Sigmoid colon (tissue), 4 donors: ENCODE measurements around the gene TCF20.

Source experiments
- CTCF ChIP-seq, 4 experiments: fragments of 450-650 bp in 3 of 4; fragments of 200-600 bp in 1 of 4; IDR thresholded peaks; one replicate each; pipeline ENCODE4 v1.5.1; 2016 to 2019; ENCODE audit warnings: antibody characterized with exemption in 4 of 4, mild to moderate bottlenecking in 3 of 4, moderate library complexity in 2 of 4
- EP300 ChIP-seq, 4 donors: sonication (generic); formaldehyde crosslinking; IDR thresholded peaks; one replicate each; pipeline ENCODE4 v1.6.1; 2017; ENCODE audit warnings: antibody characterized with exemption in 4 of 4
- POLR2A ChIP-seq, 2 donors: fragments of 450-650 bp; IDR thresholded peaks; one replicate each; pipeline ENCODE4 v1.6.1; 2016; ENCODE audit warnings: antibody characterized with exemption in 2 of 2, mild to moderate bottlenecking in 2 of 2, moderate library complexity in 2 of 2
- POLR2AphosphoS5 ChIP-seq, 4 donors: sonication (generic); formaldehyde crosslinking; IDR thresholded peaks; one replicate each; pipeline ENCODE4 v1.6.1; 2017; ENCODE audit warnings: antibody characterized with exemption in 4 of 4

GRCh38 chr22:42227435-42227834, 43.0 kb downstream of the TCF20 start:
- no peak for TF ChIP-seq CTCF (IDR thresholded peaks at IDR 0.05)
- no peak for TF ChIP-seq POLR2AphosphoS5 (IDR thresholded peaks at IDR 0.05)
- no peak for TF ChIP-seq POLR2A (IDR thresholded peaks at IDR 0.05)
- TF ChIP-seq EP300 (IDR thresholded peaks at IDR 0.05): no peak
